K562 (cell line): ENCODE data around the gene KIAA0513. TPM values are rescaled to one million over a fixed set of nuclear protein-coding genes. Genes with fewer than 3 reads are reported as not detected.

ENCODE experiments used
- ARHGAP35 ChIP-seq: fragments of 450-650 bp; IDR thresholded peaks from 2 replicates; pipeline ENCODE4 v1.6.1; 2018; ENCODE audit not compliant: partially characterized antibody
- ARID2 ChIP-seq: fragments of 450-650 bp; IDR thresholded peaks from 2 replicates; pipeline ENCODE4 v1.6.1; 2017; ENCODE audit warnings: antibody characterized with exemption, mild to moderate bottlenecking
- ARID3A ChIP-seq: IDR thresholded peaks from 2 replicates; pipeline ENCODE4 v1.6.1; 2012; ENCODE audit warnings: low read depth, low read length, improper control_type of control experiment, borderline replicate concordance
- CTCFL ChIP-seq: IDR thresholded peaks from 2 replicates; pipeline ENCODE4 v1.6.1; 2011; ENCODE audit warnings: borderline replicate concordance, low read depth, mild to moderate bottlenecking, moderate library complexity, low read length; ENCODE audit not compliant: insufficient read depth, poor library complexity, severe bottlenecking
- ELF1 ChIP-seq: fragments of 200-800 bp; sonication (Bioruptor generic); IDR thresholded peaks from 2 replicates; pipeline ENCODE4 v1.6.1; 2016; ENCODE audit warnings: missing genetic modification characterization, missing compliant biosample characterization
- GTF2A2 ChIP-seq: IDR thresholded peaks from 2 replicates; pipeline ENCODE4 v1.6.1; 2016; ENCODE audit warnings: mild to moderate bottlenecking, missing genetic modification characterization, missing compliant biosample characterization
- IFI16 ChIP-seq: fragments of 250-450 bp; sonication (Bioruptor Pico); IDR thresholded peaks from 2 replicates; pipeline ENCODE4 v2.1.2; 2022; ENCODE audit warnings: mild to moderate bottlenecking, inconsistent platforms
- PBX2 ChIP-seq, 2 experiments: IDR thresholded peaks in 1 of 2; conservative IDR thresholded peaks in 1 of 2; 2 replicates each; pipeline ENCODE4 v1.6.1; 2016; ENCODE audit warnings: low read depth in 2 of 2, mild to moderate bottlenecking in 1 of 2, missing compliant biosample characterization in 1 of 2, missing genetic modification characterization in 1 of 2, moderate library complexity in 1 of 2
- RBM34 ChIP-seq: fragments of 200-400 bp; formaldehyde crosslinking; IDR thresholded peaks from 2 replicates; pipeline ENCODE4 v1.6.1; 2018; ENCODE audit warnings: low read length, borderline replicate concordance; ENCODE audit not compliant: insufficient read depth
- SAP30 ChIP-seq: fragments of 200-600 bp; sonication (generic); IDR thresholded peaks from 2 replicates; pipeline ENCODE4 v1.6.1; 2012; ENCODE audit warnings: borderline replicate concordance, low read depth, mild to moderate bottlenecking, moderate library complexity, low read length, control low read depth, inconsistent platforms; ENCODE audit not compliant: insufficient read depth, poor library complexity, severe bottlenecking
- SIX5 ChIP-seq, 2 experiments: IDR thresholded peaks; 2 replicates each; pipeline ENCODE4 v1.6.1; 2011; ENCODE audit warnings: low read length in 2 of 2, borderline replicate concordance in 1 of 2, low read depth in 1 of 2, mild to moderate bottlenecking in 1 of 2, moderate library complexity in 1 of 2; ENCODE audit not compliant: insufficient read depth in 1 of 2
- SMAD3 ChIP-seq: fragments of 450-650 bp; formaldehyde crosslinking; conservative IDR thresholded peaks from 2 replicates; pipeline ENCODE4 v1.4.0; 2020; ENCODE audit warnings: mild to moderate bottlenecking
- SNIP1 ChIP-seq: fragments of 450-650 bp; IDR thresholded peaks from 2 replicates; pipeline ENCODE4 v1.7.1; 2017; ENCODE audit warnings: low read depth, mild to moderate bottlenecking
- WHSC1 ChIP-seq: IDR thresholded peaks from one replicate; pipeline ENCODE4 v1.6.1; 2012; ENCODE audit warnings: low read length, control low read depth, inconsistent platforms
- ZNF511 ChIP-seq: sonication (generic); formaldehyde crosslinking; IDR thresholded peaks from 2 replicates; pipeline ENCODE4 v1.8.0; 2022; ENCODE audit warnings: mild to moderate bottlenecking, missing genetic modification reagents
- ZSCAN29 ChIP-seq: fragments of 450-650 bp; IDR thresholded peaks from 2 replicates; pipeline ENCODE4 v1.6.1; 2017
- polyA plus RNA-seq, 8 experiments: library from polyadenylated mRNA; depleted of rRNA in 4 of 8; stranded (reverse) in 5 of 8; unstranded in 3 of 8; fragments of >200 nt; fragmentation: Nextera tagmentation in 2 of 8; fragmentation: Illumina TruSeq in 1 of 8; extraction: Ambion mirVana in 2 of 8; extraction: Trizol in 1 of 8; gene quantifications; 2 replicates each; pipeline versions ENCODE4 v1.2.1 to v1.2.3, GENCODE V29; 2011 to 2014; ENCODE audit warnings: inconsistent platforms in 1 of 8, missing spikeins in 1 of 8
- total RNA-seq, 7 experiments: library from RNA; depleted of rRNA in 6 of 7; stranded (reverse); fragments of >200 nt in 6 of 7; fragmentation: Illumina TruSeq in 2 of 7; extraction: Trizol in 2 of 7; gene quantifications; 2 replicates each; pipeline versions ENCODE4 v1.2.1 to v1.2.3, GENCODE V29; 2011 to 2021; ENCODE audit warnings: low replicate concordance in 1 of 7
- TF ChIP-seq, protein P1 (sequence below): fragments of 450-650 bp; formaldehyde crosslinking; IDR thresholded peaks from 2 replicates; pipeline ENCODE4 v1.4.0; 2020; ENCODE audit warnings: mild to moderate bottlenecking, moderate library complexity

KIAA0513 gene
- total and polyA plus RNA-seq, 9 of the 15 experiments (the other 6 are each of a cell fraction or from before 2014, with no cell fraction given): 0.18 to 13.7 (median 10.2) TPM

DNA sequence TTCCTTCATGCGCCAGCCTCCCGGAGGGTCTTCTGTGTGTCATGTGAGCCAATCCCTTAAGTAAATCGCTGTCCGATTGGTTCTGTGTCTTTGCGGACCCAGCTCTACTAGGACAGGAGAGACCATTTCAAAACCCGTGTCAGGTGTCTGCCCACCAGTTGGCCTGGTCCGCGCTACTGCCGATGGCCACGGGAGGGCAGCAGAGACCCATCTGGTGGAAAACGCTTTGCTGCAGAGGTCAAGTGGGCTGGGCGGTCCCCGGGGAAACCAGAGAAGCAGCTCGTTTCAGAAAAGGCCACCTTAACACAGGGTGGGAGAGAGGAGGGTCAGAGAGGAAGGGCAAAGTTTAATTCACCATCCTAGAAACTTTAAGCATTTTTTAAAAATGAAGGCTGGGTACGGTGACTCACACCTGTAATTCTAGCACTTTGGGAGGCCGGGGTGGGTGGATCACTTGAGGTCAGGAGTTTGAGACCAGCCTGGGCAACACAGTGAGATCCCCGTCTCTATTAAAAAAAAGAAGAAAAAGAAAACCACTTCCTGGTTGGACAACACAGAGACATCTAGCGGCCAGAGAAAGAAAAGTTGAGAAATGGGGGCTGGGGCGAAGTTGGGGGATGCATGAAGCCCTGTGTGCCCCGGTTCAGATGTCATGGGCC is 87.4 kb downstream of the KIAA0513 start (continued):
- TF ChIP-seq, protein P1, sequence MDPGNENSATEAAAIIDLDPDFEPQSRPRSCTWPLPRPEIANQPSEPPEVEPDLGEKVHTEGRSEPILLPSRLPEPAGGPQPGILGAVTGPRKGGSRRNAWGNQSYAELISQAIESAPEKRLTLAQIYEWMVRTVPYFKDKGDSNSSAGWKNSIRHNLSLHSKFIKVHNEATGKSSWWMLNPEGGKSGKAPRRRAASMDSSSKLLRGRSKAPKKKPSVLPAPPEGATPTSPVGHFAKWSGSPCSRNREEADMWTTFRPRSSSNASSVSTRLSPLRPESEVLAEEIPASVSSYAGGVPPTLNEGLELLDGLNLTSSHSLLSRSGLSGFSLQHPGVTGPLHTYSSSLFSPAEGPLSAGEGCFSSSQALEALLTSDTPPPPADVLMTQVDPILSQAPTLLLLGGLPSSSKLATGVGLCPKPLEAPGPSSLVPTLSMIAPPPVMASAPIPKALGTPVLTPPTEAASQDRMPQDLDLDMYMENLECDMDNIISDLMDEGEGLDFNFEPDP: no peak
- no peak for TF ChIP-seq GTF2A2 (tag)
- peak; percentile 96 for TF ChIP-seq ELF1 (tag)
- no peak for TF ChIP-seq ARHGAP35
- TF ChIP-seq WHSC1: no peak
- TF ChIP-seq CTCFL: peak; percentile 77
- TF ChIP-seq SIX5 (IDR thresholded peaks at IDR 0.05; ENCODE audit: borderline replicate concordance in 1 of 2, insufficient read depth in 1 of 2, low read depth in 1 of 2, low read length in 2 of 2): no peak
- TF ChIP-seq ZSCAN29: no peak
- no peak for TF ChIP-seq ZNF511 (CRISPR knock-in tag)
- no peak for TF ChIP-seq SAP30
- TF ChIP-seq ARID3A: no peak
- TF ChIP-seq SNIP1: no peak
- TF ChIP-seq IFI16 (CRISPR knock-in tag): no peak
- peak; percentile 86 for TF ChIP-seq ARID2
- no peak for TF ChIP-seq PBX2 (CRISPR knock-in tag; IDR thresholded peaks at IDR 0.05; ENCODE audit: low read depth)
- TF ChIP-seq PBX2 (tag; conservative IDR thresholded peaks at IDR 0.05; ENCODE audit: low read depth): no peak
- TF ChIP-seq RBM34: no peak
- TF ChIP-seq SMAD3 (CRISPR knock-in tag): no peak
